Measurements from ENCODE around the gene COL26A1.

DNA sequence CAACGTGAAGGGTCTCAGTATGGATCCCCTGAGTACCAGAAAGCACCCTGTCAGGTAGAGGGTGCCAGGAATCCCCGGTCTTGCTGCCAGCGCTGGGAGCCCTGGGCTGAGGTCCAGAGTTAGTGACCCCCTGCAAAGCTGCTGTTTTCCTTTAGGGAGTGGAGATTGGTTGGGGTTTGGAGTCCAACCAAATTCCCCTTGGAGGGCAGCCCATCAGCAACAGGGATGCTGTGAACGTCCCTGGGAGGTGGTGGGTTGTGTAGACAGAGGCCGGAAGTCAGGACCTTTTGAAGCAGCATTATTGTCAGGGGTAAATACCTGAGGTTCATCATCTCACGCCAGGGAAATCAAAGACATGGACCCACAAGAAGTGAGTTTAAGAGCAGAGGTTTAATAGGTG lies 104.2 kb downstream of the COL26A1 start:
- TF ChIP-seq, protein P1, sequence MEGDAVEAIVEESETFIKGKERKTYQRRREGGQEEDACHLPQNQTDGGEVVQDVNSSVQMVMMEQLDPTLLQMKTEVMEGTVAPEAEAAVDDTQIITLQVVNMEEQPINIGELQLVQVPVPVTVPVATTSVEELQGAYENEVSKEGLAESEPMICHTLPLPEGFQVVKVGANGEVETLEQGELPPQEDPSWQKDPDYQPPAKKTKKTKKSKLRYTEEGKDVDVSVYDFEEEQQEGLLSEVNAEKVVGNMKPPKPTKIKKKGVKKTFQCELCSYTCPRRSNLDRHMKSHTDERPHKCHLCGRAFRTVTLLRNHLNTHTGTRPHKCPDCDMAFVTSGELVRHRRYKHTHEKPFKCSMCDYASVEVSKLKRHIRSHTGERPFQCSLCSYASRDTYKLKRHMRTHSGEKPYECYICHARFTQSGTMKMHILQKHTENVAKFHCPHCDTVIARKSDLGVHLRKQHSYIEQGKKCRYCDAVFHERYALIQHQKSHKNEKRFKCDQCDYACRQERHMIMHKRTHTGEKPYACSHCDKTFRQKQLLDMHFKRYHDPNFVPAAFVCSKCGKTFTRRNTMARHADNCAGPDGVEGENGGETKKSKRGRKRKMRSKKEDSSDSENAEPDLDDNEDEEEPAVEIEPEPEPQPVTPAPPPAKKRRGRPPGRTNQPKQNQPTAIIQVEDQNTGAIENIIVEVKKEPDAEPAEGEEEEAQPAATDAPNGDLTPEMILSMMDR (IDR thresholded peaks at IDR 0.05) = no peak
- no peak for TF ChIP-seq POLR2AphosphoS5 (IDR thresholded peaks at IDR 0.05)

Data from transverse colon (tissue), 4 donors.